Measurements from ENCODE around the gene SNCB. TPM values are rescaled to one million over a fixed set of nuclear protein-coding genes. Genes with fewer than 3 reads are reported as not detected.

SNCB gene
- total and polyA plus RNA-seq, 2 of the 8 experiments (the other 6 are each of a cell fraction or from before 2014, with no cell fraction given): 4.2 to 5.9 TPM

GRCh38 chr5:176590035-176590717 is 40.2 kb downstream of the SNCB start:
- Histone ChIP-seq H2BK15ac (ENCODE audit: low read length) (no peak overlapping the region), H3K56ac (replicated peaks; ENCODE audit: insufficient read length, low read depth, low read length) (no peak overlapping the region), H3K27ac (ENCODE audit: low read depth, low read length) (no peak overlapping the region), H3K23me2 (ENCODE audit: low read depth, low read length) (peaks cover 19% of the 10 kb centered on the region; the same call in 1 of the 2 replicates), H3K4ac (replicated peaks; ENCODE audit: insufficient read length, low read depth, low read length) (no peak overlapping the region), H3K9ac (replicated peaks in 1 of 4; ENCODE audit: extremely low read depth in 1 of 4, low read depth in 3 of 4, low read length in 3 of 4) (no peak overlapping the region; a peak in 1 of 7 replicates), H3K36me3 (ENCODE audit: control insufficient read depth in 2 of 4, insufficient read depth in 4 of 4, low read length in 3 of 4) (no peaks in the 10 kb centered on the region), H2BK20ac (ENCODE audit: low read length) (no peak overlapping the region), H3K4me2 (ENCODE audit: insufficient read depth in 1 of 2, low read depth in 2 of 2, low read length in 2 of 2) (no peak overlapping the region), H2BK12ac (ENCODE audit: low read depth, low read length) (no peak overlapping the region), H2AK5ac (ENCODE audit: low read depth, low read length) (no peak overlapping the region), H4K8ac (ENCODE audit: extremely low read depth, insufficient read depth, low read length) (no peak overlapping the region), H2BK120ac (replicated peaks; ENCODE audit: low read depth, low read length) (no peak overlapping the region), H3K9me3 (ENCODE audit: insufficient read depth in 2 of 2, low read depth in 1 of 2, low read length in 1 of 2) (peaks cover 11 to 14% of the 10 kb centered on the region in 2 experiments; a peak in 3 of 4 replicates), H3K23ac (ENCODE audit: insufficient read length) (no peak overlapping the region), H3K27me3 (replicated peaks in 1 of 4; ENCODE audit: control insufficient read depth in 3 of 4, extremely low read depth in 1 of 4, insufficient read depth in 3 of 4, low read length in 3 of 4) (no peaks in the 10 kb centered on the region; a peak in 1 of 7 replicates), H3K4me3 (ENCODE audit: extremely low read depth in 1 of 4, insufficient read depth in 2 of 4, low read depth in 3 of 4, low read length in 4 of 4) (no peak overlapping the region), H3K79me2 (ENCODE audit: control insufficient read depth in 1 of 2, insufficient read depth in 2 of 2, low read length in 2 of 2) (no peaks in the 10 kb centered on the region), H2BK5ac (ENCODE audit: low read depth, low read length) (no peak overlapping the region), H3K79me1 (ENCODE audit: low read depth, low read length) (no peaks in the 10 kb centered on the region), H4K5ac (ENCODE audit: insufficient read length, low read depth, low read length) (no peak overlapping the region), H3K4me1 (replicated peaks in 1 of 4; ENCODE audit: control insufficient read depth in 3 of 4, insufficient read depth in 4 of 4, low read length in 3 of 4) (no peaks in the 10 kb centered on the region), H2AFZ (ENCODE audit: low read length) (no peak overlapping the region), H4K91ac (replicated peaks; ENCODE audit: insufficient read length, low read length) (no peak overlapping the region), H4K20me1 (replicated peaks in 1 of 2; ENCODE audit: control insufficient read depth in 1 of 2, insufficient read depth in 2 of 2, low read length in 2 of 2) (peaks cover 0 to 14% of the 10 kb centered on the region in 2 experiments), H3K18ac (ENCODE audit: extremely low read depth, low read length) (no peak overlapping the region), H3K14ac (ENCODE audit: insufficient read length) (no peak overlapping the region)
- DNase-seq (ENCODE audit: low read depth in 1 of 2, low spot score in 2 of 2): no peak
- CTCF ChIA-PET (ENCODE audit: partially characterized antibody): interaction anchor here (0.6 to 1.8 kb wide), 6 partner anchors 11 to 105 kb away, joined by 3 to 9 read pairs (median 4); no protein-coding TSS in a partner anchor
- POLR2A ChIA-PET (ENCODE audit: partially characterized antibody): interaction anchor here (1.0 kb wide), 1 partner anchor 11 kb away, joined by 3 read pairs; no protein-coding TSS in a partner anchor
- WGBS, 2 experiments (ENCODE audit: extremely low coverage in 1 of 2, insufficient coverage in 1 of 2, insufficient read length in 1 of 2, insufficient replicate concordance in 2 of 2, low coverage in 1 of 2, low lambda C conversion rate in 2 of 2, missing lambda C conversion rate in 1 of 2): 90% methylated on average over 17 of the region's 17 CpGs; no CpG with 5 or more reads in 1 of the 2 experiments
- no peak for FAIRE-seq
- TF ChIP-seq ZNF274 (IDR thresholded peaks at IDR 0.05; ENCODE audit: borderline replicate concordance, extremely low read depth, low read length) (no peak), SP4 (IDR thresholded peaks at IDR 0.05; ENCODE audit: low read length) (no peak), BACH1 (IDR thresholded peaks at IDR 0.05; ENCODE audit: low read length) (no peak), SIRT6 (IDR thresholded peaks at IDR 0.05; ENCODE audit: low read length) (no peak), HDAC2 (IDR thresholded peaks at IDR 0.05; ENCODE audit: borderline replicate concordance in 1 of 2, low read depth in 2 of 2, low read length in 2 of 2) (no peak)
